Kidney glomerular epithelial cell (primary cell): ENCODE results near the gene ATG2A.

Experiments
- DNase-seq: peaks from one replicate; lab custom pipeline; 2025; lab: John Stamatoyannopoulos, UW

ATG2A gene

DNA sequence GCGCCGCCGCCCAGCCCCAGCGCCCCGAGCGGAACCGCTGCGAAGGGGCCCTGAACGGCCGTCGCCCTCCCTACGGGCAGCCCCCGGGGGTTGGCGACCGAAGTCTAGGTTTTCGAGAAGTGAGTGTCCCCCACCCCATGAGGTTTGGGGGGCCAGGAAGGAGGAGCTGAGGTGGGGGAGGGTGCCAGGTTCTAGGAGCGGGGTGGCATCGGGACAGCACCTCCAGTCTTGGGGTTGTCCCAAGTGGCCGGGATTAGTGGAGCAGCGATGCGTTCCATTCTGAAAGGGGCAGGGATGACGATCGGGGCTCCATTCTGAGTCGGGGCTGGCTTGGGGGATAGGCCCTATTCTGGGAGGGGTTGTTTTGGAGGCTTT is 7.9 kb upstream of the ATG2A start:
- DNase-seq, result no peak

DNA sequence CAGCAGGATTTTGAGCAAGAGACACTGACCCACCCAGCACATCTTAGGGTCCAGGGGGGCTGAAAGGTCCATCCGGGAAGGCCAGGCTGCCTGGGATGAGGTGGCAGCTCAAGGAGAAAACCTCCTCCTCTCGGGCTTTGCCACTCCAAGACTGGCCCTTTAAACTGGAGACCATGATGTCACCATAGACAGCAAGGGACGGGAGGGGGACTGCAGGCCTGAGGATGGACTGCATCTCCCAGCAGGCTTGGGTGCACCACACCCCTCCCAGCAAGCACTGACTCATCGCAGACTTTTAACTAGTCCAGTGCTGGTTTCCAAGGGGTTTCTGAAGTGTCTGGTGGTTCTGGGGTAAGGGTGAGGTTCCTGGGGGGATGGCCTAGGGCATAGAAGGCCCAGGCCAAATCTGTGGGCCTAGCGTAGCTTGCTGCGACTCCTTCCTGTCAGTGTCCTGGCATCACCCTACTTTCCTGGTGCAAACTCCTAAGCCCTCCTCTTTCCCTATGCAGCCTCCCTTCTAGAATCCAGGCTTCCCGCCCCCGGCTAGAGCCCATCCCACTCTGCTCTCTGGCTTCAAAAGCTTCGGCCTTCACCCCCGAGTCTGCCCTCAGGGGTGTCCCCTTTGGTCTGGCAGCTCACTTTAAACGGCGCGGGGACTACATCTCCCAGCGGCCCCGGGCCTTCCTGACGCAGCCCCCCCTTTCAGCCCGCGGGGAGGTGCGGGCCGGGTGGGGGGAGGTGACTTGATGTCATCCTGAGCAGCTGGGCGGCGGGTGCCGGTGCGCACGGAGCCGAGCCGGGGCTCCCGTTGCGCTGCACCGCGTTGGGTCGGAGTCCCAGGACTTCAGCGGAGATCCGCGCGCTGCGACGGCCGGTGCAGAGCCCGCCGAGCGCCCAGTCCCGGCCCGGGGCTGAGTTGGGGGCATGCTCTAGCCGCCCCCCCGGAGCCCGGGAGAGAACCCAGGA is 7.2 kb upstream of the ATG2A start, which contains the start of gene PPP2R5B:
Gene PPP2R5B (plus strand): TSS at position 746 of the 966 bp plus-strand sequence. CDS start 1,046 bp downstream, outside the sequence.
- peak; percentile 93 for DNase-seq

DNA sequence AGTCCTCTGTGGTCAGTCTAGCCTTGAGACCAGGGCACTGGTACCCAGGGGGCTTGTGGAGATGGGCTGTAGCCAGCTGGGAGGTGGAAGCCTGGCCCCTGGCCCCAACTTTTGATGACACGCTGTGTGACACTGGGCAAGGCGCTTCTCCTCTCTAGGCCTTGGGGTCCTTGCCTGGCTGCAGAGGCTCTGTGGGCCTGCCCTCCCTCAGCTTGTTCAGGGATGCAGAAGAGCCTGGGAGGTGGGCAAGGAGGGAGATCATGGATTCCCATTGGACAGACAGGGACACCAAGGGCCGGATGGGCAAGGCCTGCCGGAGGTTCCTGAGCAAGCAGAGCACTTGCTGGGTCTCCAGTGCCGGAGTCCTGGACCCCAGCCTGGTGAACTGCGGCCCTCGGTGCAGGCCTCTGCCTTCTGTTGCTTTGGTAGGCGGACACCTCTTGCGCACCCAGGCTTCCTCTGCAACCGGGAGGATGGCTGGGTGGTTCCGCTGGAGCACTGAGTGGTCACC is 6.2 kb upstream of the ATG2A start:
- no peak for DNase-seq

DNA sequence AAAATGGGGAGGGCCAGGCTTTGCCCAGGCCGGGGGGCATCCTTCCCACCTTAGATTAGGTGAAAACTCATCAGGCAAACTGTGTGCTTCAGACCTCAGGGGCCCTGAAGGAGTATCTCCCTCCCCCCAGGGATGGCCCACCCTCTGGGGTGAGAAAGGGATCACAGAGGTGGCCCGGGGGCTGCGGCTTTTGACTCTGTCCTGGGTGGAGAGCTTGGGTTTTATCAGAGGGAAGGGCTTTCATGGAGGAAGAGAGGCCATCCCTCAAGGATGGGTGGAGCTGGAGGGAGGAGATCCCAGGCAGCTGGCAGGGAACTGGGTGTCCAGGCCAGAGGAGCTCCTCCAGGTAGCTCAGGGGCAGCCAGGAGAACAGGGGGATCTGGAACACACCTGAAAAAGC is 4.4 kb upstream of the ATG2A start:
- no peak for DNase-seq

DNA sequence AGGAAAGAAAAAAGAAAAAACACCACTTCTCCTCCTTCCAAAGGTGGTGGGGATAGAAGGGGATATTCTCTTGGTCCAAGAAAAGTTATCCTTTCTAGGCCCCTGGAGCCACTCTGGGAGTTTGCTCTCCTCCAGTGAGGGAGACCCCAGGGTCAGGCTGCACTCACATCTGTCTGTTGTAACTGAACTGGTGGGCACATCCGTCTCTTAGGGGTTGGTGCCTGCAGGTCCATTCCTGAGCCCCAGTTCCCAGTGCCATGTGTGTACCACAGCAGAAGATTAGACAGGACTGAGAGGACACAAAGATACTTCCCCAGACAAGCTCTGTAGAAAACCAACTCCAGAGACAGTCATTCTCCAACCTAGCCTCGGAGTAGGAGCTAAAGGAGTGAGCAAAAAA is 3.1 kb upstream of the ATG2A start:
- DNase-seq, result no peak

DNA sequence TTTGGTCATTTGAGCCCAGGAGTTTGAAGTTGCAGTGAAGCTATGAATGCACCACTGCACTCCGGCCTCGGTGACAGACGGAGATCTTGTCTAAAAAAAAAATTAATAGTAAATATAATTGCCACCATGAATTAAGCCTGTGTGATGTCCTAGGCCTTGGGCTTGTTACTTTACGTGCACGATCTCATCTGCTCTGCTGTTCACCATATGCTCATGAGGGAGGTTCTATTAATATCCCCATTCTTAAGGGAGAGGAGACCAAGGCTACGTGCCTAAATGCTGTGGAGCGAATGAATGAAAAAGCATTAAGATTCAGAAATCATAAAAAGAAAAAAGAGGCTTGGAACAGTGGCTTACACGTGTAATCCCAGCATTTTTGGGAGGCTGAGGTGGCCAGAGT is 2.6 kb upstream of the ATG2A start:
- no peak for DNase-seq

DNA sequence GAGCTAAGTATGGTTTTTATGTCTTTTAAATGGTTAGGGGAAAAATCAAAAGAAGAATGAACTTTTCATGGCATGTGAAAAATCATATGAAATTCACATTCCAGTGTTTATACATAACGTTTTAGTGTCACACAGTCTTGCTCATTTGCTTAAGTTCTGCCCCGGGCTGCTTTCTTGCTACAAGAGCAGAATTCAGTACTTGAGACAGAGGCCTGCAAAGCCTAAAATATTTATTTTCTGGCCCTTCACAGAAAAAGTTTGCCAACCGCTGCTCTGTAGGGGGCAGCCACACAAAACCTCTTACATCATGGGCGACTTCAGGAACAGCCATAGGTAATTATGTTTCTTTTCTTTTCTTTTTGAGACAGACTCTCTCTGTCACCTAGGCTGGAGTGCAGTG is 1.0 kb upstream of the ATG2A start:
- peak; percentile 13 for DNase-seq

DNA sequence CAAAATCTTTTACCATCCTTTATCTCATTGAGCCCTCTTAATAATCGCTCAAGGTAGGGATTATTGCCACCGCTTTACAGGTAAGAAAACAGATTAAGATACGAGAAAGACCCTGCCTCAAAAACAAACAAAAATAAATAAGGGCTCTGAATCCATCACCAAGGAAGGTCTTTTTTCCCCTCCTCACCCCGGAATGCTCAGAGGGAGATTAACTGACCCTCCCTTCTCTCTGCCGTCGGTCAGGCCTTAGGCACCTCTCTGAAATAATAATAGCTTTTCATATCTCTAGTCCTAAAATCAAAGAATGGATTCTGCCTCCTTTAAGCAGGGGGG is 620 bp upstream of the ATG2A start:
- no peak for DNase-seq

DNA sequence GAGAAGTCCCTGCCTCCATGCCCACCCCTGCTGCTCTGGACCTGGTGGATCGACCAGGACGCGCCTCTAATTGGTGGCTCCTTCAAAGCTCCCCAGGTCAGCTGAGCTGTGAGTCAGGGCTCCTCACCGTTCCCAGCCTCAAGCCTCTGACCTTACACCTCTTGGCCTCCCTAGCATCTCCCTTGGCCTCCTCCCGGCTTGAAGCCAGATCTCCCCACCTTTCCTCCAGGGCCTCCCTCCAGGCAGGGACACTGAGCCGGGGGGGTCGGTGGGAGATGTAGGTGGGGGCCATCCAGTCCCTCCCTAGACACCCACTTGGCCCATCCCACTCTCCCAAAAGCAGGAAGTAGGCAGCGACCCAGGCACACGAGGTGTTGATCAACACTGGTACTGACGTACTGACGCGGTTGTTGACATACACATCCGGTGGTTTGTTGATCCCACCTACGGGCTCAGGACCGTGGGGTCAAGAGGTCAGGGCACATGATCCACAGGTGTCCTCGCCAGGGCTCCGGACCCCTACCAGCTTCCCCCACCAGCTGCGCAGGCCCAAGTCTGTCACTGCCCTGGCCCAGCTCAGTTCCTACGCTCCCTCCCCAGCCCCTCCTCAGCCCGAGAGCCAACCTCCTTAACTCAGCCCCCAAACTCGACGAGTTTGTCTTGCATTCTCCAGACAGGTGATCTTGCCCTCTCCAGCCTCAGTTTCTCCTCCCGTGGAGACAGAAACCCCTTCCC is 802 bp downstream of the ATG2A start:
- no peak for DNase-seq

DNA sequence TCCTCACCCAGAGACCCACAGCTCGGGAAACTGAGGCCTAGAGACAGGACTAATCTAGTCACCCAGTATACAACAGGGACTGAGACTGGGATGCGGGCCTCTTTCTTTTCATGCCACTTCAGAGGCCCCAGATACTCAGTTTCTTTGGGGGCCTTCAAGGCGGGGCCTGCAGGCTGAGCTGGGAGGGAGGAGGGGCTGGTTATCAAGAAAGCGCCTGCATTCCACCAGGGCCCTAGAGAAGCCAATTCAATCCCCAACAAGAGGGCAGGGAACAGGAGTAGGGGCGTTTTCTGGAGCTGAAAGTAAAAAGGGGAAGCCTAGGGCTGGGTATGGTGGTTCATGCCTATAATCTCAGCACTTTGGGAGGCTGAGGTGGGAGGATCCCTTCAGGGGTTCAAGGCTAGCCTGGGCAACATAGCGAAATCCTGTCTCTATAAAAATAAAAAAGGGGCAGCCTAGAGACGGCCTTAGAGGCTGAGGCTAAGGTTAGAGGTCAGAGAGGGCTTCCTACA is 1.6 kb downstream of the ATG2A start:
- DNase-seq, result no peak

DNA sequence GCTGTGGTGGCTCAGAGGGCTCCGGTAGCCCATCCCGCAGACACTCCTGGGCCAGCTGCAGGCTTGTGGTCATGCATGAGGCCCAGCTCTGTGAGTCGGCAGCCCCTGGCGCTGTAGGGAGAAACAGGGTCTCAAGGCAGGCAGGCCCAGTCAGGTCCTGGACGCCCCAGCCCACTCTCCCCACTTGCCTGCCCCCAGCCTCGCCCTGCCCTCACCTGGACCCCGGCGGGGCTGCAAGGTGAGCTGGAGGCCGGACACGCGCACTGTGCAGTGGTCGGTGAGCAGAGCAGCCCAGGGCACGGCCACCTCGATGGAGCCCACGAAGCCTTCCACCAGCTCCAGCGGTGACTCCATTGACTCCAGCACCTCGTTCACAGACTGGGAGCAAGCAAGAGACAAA is 2.9 kb downstream of the ATG2A start:
- DNase-seq, result no peak

DNA sequence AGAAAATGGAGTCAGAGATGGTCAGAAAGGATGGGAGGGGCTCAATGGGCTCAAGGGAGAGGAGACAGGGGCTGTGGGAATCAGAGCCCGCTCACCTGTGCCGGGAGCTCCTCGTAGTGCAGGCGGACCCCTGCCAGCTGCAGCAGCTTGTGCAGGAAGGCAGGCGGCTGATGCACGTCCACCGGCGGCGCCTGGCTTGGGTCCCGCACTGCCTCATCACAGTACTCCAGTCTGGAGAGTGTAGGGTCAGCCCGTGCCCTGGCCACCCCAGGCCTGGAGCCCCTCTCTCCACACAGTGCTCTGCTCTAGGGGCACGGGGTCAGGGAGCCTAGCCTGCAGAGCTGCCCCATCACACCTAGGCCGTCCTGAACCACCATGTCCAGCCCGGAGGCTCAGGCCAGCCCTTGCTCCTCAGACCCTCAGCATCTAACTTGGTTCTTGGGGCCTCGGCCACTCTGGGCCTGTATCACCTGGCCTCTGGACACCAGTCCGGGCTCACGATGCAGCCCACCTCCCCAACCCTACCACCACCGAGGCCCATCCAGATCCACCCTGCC is 3.8 kb downstream of the ATG2A start:
- DNase-seq, result no peak

DNA sequence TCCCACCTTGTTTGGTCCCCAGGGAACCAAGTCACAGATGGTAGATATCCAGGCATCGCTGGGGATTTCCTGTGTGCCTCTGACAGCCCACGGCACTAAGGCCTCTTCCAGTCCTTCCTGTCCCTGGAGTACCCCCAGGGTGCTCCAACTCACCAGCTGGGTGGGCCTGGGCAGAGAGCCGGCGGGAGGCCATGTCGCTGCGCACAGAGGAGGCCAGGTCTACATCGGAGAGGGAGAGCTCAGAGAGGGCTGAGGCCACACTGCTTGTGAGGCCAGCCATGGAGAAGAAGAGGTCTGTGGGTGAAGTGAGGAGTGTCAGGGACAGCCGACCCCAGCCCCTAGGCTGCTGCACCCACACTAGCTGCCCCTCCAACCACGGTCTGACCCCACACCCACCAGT is 5.3 kb downstream of the ATG2A start:
- DNase-seq, result no peak

DNA sequence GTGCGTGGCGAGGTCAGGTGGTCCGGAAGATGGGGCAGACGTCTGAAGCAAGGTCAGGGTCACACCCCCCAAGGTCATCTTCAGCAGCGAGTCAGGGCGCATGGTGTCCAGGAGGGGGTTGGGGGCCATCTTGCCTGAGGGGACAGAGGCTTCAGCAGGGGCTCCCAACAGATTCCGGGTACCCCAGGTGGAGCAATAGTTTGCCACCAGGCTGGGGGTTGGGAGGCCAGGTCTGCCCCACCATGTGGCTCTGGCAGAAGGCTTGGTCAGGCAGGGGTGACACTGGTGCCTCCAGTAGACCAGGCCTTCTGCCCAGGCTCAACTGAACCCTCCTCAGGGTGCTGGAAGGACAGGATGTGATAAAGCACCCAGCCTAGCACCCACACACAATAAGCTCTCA is 5.9 kb downstream of the ATG2A start:
- no peak for DNase-seq

DNA sequence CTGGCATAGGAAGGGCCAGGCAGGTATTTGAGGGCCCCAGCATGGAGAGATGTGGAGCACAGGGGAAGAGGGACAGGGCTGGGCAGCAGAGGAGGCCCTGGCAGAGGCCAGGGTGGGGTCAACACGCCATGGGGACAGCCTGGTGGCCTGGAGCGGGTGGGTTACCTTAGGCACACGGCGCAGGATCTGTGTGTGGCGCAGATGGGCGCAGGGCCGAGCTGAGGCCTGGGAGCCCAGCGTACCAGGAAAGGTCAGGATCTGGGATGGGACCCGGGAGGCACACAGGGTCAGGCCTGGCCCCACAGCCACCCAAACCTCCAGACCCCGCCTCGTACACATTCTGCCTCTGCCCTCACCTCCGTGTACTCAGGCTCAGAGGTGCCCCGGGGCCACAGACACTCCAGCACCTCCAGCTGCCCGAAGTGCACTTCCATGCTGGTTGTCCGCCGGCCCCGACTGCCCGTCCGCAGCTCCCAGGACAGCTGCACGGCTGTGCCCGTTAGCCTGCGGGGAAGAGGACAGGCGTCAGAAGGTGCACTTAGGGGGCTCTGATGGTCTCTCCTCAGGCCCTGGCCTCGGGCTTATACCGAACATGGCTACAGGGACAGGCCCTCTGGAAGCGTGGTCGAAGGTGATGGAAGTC is 6.4 kb downstream of the ATG2A start:
- no peak for DNase-seq

DNA sequence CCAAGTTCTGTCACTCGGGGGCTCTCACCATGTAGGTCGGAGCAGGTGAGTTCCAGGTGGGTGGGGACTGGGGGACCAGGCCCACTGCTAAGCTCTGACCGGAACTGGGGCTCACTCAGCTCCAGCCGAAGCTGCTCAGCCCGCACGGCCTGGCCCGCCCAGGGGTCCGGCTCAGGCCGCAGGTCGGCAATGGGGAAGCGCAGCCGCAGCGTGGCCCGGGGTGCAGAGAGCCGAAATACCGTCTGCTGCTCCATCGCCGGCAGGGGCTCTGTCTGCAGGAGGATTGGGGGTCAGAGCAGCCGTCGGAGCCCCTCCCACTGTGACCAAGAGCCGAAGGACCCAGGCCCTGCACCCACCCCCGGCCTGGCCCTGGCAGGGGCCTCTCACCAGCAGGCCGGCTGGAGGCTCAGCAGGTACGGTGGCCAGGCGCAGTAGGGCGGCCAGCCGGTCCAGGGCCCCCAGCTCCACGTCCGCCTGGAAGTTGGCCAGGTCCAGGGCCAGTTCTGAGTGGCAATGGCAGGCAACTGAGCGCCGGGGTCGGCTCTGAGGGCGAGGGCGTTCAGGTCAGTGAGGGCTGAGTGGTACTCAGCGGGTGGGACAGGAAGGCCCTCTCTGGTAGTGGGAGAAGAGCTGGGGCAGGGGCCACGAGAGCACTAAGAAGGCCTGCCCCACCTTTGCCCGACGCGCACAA is 7.2 kb downstream of the ATG2A start:
- DNase-seq, result no peak

DNA sequence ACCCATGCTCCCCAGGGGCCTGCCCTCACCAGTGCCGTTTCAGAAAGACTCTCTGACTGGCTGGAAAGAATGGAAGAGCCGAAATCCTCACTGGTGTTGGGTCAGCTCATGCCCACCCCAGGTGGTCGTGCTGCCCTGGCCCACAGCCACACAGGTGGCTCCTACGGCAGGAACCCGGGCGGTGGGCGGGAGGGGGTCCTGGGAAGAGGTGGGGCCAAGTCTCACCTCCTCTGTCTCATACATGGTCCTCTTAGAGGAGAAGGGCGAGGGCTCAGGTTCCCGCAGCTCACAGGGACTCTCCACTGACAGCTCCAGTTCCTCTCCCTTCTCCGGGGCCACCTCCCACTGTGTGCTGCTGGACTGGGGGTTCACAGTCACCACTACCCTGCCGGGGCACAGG is 8.2 kb downstream of the ATG2A start:
- no peak for DNase-seq

DNA sequence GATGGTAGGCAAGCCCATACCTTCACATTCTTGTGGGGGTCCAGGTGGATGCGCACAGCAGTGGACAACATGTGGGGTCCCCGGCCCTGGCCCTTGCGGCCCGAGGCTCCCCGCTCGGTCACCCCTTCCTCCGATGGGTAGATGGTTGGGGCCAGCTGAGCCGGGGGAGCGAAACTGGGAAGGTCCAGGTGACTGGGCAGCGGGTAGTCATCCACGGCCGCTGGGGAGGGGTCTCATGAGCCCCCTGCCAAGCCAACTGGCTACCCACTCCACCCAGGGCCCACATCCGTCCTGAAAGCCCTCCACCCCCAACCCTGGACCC is 10.7 kb downstream of the ATG2A start:
- no peak for DNase-seq

DNA sequence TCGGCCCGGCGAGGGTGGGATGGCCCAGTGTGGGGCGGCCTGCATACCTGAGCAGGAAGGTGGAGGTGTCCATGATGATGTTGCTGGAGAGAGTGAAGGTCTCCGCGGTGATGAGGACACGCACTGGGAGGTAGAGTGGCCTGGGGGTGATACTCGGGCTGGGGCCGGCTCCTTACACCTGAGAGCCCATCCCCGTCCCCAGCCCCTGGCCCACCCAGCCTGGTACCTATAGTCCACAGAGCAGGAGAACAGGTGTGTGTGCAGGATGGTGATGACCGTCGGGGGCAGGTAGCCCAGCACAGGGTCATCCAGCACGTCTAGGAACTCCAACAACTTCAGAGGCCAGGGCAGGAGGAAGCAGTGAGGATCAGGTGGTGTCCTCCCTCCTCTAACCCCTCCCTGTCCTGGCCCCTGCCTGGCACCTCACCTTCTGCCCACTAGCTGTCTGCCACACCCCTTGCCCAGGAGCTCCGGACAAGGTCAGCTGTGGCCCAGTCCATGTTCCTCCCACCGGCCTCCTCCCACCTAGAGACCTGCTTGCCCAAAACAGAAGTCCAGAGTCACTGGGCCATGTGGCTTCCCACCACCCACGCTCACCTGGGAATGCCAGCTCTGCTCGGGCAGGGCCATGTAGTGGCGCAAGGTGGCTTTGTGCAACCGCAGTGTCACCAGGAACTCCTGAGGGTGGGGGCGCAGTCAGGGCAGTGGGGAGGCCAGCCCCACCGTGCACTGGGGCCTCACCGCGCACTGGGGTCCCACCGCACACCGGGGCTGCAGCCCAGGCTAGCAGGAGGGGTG is 11.3 kb downstream of the ATG2A start:
- no peak for DNase-seq

DNA sequence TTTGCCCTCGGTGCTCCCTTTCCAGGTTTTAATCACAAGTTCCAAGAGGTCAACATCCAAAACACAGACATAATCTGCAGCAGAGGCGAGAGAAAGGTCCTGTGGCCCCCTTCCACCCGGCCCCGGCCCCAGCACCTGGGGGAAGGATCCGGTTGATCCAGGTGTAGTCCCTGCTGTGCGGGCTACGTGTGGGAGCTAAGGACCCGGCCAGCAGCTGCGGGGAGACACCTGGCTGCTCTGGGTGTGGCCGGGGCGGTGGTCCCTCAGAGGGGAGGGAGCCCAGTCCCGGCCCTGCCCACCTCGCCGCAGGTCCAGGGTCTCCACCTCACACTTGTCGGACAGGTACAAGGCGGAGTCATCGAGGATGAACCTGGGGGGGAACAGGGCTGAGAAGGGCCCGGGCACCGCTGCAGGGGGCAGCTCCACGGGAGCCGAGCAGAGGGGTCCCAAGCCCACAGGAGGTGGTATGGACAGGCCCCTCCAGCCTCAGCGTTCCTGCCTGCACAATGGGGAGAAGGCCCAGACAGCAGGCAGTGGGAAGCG is 13.6 kb downstream of the ATG2A start:
- no peak for DNase-seq
